Measurements from ENCODE around the gene ETS2.

DNA sequence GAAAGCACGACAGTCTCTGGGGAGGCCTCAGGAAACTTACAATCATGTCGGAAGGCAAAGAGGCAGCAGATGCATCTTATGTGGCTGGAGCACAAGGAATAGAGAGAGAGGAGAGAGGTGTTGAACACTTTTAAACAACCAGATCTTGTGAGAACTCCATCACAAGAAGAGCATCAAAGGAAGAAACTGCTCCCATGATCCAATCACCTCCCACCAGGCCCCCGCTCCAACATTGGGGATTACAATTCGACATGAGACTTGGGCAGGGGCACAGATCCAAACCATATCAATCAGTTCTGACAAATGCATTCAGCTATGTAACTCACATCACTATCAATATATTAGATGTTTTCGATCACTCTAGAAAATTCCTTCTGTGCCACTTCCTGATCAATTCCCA lies 37.6 kb downstream of the ETS2 start:
- TF ChIP-seq EZH2phosphoT487 (conservative IDR thresholded peaks at IDR 0.05; ENCODE audit: low read length) = no peak
- TF ChIP-seq, protein P1, sequence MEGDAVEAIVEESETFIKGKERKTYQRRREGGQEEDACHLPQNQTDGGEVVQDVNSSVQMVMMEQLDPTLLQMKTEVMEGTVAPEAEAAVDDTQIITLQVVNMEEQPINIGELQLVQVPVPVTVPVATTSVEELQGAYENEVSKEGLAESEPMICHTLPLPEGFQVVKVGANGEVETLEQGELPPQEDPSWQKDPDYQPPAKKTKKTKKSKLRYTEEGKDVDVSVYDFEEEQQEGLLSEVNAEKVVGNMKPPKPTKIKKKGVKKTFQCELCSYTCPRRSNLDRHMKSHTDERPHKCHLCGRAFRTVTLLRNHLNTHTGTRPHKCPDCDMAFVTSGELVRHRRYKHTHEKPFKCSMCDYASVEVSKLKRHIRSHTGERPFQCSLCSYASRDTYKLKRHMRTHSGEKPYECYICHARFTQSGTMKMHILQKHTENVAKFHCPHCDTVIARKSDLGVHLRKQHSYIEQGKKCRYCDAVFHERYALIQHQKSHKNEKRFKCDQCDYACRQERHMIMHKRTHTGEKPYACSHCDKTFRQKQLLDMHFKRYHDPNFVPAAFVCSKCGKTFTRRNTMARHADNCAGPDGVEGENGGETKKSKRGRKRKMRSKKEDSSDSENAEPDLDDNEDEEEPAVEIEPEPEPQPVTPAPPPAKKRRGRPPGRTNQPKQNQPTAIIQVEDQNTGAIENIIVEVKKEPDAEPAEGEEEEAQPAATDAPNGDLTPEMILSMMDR (IDR thresholded peaks at IDR 0.05; ENCODE audit: insufficient read depth, low read length, poor library complexity, severe bottlenecking) = no peak
